ENCODE results near the gene LIN37.

Gene LIN37

DNA sequence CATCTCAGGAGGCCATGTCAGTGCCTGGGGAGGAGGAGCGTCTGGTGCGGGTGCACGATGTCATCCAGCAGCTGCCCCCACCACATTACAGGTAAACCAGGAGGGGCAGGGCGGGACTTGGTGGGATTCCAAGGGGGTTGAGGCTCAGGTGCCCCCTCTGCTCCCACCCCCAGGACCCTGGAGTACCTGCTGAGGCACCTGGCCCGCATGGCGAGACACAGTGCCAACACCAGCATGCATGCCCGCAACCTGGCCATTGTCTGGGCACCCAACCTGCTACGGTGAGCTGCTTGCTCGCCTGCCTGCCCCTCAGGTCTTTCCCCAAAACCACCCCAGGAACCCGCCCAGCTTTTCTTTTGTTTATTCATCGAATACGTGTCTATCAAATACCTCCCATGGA lies 34.2 kb downstream of the LIN37 start:
- Histone ChIP-seq H3K79me2 (ENCODE audit: insufficient read depth, low read depth) (no peaks in the 10 kb centered on the region), H3K4me1 (ENCODE audit: low read depth, poor library complexity, severe bottlenecking) (no peaks in the 10 kb centered on the region), H3K27ac (no peak overlapping the region), H3K4me3 (IDR thresholded peaks at IDR 0.05; ENCODE audit: insufficient read depth, low read depth, low read length) (no peak overlapping the region), H2AFZ (ENCODE audit: low read depth) (no peak overlapping the region), H3K4me2 (no peak overlapping the region), H3K27me3 (ENCODE audit: insufficient read depth, low read depth) (no peaks in the 10 kb centered on the region), H3K9ac (no peak overlapping the region), H4K20me1 (ENCODE audit: insufficient read depth) (no peaks in the 10 kb centered on the region), H3K36me3 (ENCODE audit: insufficient read depth) (no peaks in the 10 kb centered on the region)
- TF ChIP-seq, protein P1, sequence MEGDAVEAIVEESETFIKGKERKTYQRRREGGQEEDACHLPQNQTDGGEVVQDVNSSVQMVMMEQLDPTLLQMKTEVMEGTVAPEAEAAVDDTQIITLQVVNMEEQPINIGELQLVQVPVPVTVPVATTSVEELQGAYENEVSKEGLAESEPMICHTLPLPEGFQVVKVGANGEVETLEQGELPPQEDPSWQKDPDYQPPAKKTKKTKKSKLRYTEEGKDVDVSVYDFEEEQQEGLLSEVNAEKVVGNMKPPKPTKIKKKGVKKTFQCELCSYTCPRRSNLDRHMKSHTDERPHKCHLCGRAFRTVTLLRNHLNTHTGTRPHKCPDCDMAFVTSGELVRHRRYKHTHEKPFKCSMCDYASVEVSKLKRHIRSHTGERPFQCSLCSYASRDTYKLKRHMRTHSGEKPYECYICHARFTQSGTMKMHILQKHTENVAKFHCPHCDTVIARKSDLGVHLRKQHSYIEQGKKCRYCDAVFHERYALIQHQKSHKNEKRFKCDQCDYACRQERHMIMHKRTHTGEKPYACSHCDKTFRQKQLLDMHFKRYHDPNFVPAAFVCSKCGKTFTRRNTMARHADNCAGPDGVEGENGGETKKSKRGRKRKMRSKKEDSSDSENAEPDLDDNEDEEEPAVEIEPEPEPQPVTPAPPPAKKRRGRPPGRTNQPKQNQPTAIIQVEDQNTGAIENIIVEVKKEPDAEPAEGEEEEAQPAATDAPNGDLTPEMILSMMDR (conservative IDR thresholded peaks at IDR 0.05; ENCODE audit: low read depth, low read length), result no peak

DNA sequence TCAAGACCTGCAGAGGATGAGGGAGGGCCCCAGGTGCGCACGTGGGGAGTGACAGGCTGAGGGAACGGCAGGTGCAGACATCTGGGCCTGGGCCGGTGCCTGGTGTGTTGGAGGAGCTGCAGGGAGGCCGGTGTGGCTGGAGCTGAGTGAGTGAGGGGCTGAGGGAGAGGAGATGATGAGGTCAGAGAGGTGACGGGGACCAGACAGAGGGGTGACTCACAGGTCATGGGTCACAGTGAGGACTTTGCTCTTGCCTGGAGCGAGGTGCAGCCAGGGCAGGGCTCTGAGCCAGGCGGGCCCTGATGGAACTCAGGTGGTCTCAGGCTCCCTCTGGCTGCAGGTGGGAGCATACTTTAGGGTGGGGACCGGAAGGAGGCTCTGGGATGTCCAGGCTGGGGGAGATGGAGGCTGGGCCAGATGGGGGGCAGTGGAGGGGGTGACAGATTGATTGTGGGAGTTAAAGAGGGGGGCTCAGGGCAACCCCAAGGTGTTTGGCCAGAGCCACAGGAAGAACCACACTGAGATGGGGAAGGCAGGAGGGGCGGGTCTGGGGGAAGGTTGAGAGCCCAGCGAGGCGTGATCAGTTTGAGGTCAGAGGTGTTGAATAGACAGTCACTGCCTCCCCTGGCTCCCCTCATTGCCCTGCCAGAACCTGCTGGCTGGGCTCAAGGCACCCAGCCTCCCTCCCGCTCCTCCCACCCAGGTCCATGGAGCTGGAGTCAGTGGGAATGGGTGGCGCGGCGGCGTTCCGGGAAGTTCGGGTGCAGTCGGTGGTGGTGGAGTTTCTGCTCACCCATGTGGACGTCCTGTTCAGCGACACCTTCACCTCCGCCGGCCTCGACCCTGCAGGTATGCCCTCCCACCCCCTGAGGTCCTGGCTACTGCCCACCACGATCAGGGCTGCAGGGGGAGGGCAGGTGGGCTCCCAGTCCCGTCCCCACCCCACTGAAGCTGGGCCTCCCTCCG lies 35.4 kb downstream of the LIN37 start:
- H4K20me1 ChIP-seq (ENCODE audit: insufficient read depth), result no peaks in the 10 kb centered on the region
- no peaks in the 10 kb centered on the region for H3K36me3 ChIP-seq (ENCODE audit: insufficient read depth)
- H3K9ac ChIP-seq, result no peak overlapping the region

DNA sequence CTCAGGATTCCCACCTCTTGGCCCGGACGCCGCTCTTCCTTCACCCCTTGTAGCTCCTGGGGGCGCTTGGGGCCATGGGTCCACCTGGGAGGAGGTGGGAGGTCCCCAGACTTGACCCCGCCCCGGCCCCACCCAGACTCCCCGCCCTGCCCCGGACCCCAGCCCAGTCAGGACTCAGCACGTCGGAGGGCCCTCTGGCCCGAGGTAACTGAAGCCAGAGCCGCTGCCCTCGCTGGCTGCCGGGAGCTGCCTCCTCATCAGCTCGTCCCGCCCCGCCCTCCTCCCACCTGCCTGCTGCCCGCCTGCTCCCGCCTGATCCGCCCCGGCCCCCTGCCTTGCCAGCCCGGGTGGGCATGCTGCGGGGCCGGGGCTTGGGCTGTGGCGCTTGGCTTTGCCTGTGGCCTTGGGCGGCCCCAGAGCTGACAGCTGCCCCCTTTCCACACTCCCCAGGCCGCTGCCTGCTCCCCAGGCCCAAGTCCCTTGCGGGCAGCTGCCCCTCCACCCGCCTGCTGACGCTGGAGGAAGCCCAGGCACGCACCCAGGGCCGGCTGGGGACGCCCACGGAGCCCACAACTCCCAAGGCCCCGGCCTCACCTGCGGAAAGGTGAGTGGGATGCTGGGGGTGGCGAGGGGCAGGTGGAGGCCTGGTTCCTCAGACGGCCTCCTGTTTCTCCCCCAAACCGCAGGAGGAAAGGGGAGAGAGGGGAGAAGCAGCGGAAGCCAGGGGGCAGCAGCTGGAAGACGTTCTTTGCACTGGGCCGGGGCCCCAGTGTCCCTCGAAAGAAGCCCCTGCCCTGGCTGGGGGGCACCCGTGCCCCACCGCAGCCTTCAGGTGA lies 36.3 kb downstream of the LIN37 start:
- H3K4me3 ChIP-seq (IDR thresholded peaks at IDR 0.05; ENCODE audit: insufficient read depth, low read depth, low read length), result no peak overlapping the region
- no peak overlapping the region for H2AFZ ChIP-seq (ENCODE audit: low read depth)
- no peaks in the 10 kb centered on the region for H3K36me3 ChIP-seq (ENCODE audit: insufficient read depth)
- TF ChIP-seq, protein P1 (conservative IDR thresholded peaks at IDR 0.05; ENCODE audit: low read depth, low read length), result no peak
- no peak overlapping the region for H3K9ac ChIP-seq
- H3K79me2 ChIP-seq (ENCODE audit: insufficient read depth, low read depth), result no peaks in the 10 kb centered on the region
- H3K4me1 ChIP-seq (ENCODE audit: low read depth, poor library complexity, severe bottlenecking), result no peaks in the 10 kb centered on the region
- H3K4me2 ChIP-seq, result no peak overlapping the region
- no peaks in the 10 kb centered on the region for H3K27me3 ChIP-seq (ENCODE audit: insufficient read depth, low read depth)
- H3K27ac ChIP-seq, result no peak overlapping the region
- no peaks in the 10 kb centered on the region for H4K20me1 ChIP-seq (ENCODE audit: insufficient read depth)

More for the DNA sequence above, 35.4 kb downstream of the LIN37 start:
- H3K27ac ChIP-seq, result no peak overlapping the region
- H3K4me2 ChIP-seq, result no peak overlapping the region
- TF ChIP-seq, protein P1 (conservative IDR thresholded peaks at IDR 0.05; ENCODE audit: low read depth, low read length), result no peak
- no peaks in the 10 kb centered on the region for H3K27me3 ChIP-seq (ENCODE audit: insufficient read depth, low read depth)
- H3K4me1 ChIP-seq (ENCODE audit: low read depth, poor library complexity, severe bottlenecking), result no peaks in the 10 kb centered on the region
- H2AFZ ChIP-seq (ENCODE audit: low read depth), result no peak overlapping the region
- H3K79me2 ChIP-seq (ENCODE audit: insufficient read depth, low read depth), result no peaks in the 10 kb centered on the region
- H3K4me3 ChIP-seq (IDR thresholded peaks at IDR 0.05; ENCODE audit: insufficient read depth, low read depth, low read length), result no peak overlapping the region

DNA sequence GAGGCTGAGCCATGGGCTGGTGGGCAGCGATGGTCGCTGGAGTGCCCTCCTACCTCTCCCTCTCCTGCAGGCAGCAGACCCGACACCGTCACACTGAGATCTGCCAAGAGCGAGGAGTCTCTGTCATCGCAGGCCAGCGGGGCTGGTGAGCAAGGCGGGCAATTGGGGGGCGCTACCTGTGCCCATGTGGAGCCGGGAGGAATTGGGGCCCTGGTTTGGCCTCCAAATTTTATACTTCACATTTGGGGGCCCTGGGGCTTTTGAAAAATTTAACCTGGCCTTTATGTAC lies 36.9 kb downstream of the LIN37 start:
- TF ChIP-seq, protein P1 (conservative IDR thresholded peaks at IDR 0.05; ENCODE audit: low read depth, low read length), result no peak
- H3K79me2 ChIP-seq (ENCODE audit: insufficient read depth, low read depth), result no peaks in the 10 kb centered on the region
- no peak overlapping the region for H3K9ac ChIP-seq
- H3K4me2 ChIP-seq, result no peak overlapping the region
- H4K20me1 ChIP-seq (ENCODE audit: insufficient read depth), result no peaks in the 10 kb centered on the region
- no peak overlapping the region for H2AFZ ChIP-seq (ENCODE audit: low read depth)
- H3K36me3 ChIP-seq (ENCODE audit: insufficient read depth), result no peaks in the 10 kb centered on the region
- no peaks in the 10 kb centered on the region for H3K4me1 ChIP-seq (ENCODE audit: low read depth, poor library complexity, severe bottlenecking)
- no peaks in the 10 kb centered on the region for H3K27me3 ChIP-seq (ENCODE audit: insufficient read depth, low read depth)
- H3K27ac ChIP-seq, result no peak overlapping the region
- H3K4me3 ChIP-seq (IDR thresholded peaks at IDR 0.05; ENCODE audit: insufficient read depth, low read depth, low read length), result no peak overlapping the region

All from KMS-11 (cell line).